Peyer's patch (tissue), 4 donors: ENCODE results near the gene PAX2.

Experiments
- CTCF ChIP-seq, 6 experiments: fragments of 450-650 bp in 4 of 6; fragments of 200-600 bp in 2 of 6; sonication (generic) in 1 of 6; IDR thresholded peaks; one replicate each; pipeline ENCODE4 v1.5.1; 2017 to 2019; ENCODE audit warnings: antibody characterized with exemption in 6 of 6, mild to moderate bottlenecking in 3 of 6, moderate library complexity in 1 of 6
- POLR2A ChIP-seq, 2 donors: fragments of 450-650 bp; IDR thresholded peaks; one replicate each; pipeline ENCODE4 v1.5.1; 2017; ENCODE audit warnings: antibody characterized with exemption in 2 of 2, mild to moderate bottlenecking in 2 of 2, moderate library complexity in 2 of 2

GRCh38 chr10:100876585-100877460, 131.4 kb downstream of the PAX2 start:
- TF ChIP-seq POLR2A (IDR thresholded peaks at IDR 0.05) (no peak), CTCF (IDR thresholded peaks at IDR 0.05) (no peak)
